SJSA1 (cell line): ENCODE measurements around the gene PPOX. TPM values are rescaled to one million over a fixed set of nuclear protein-coding genes. Genes with fewer than 3 reads are reported as not detected.
A peak's percentile ranks its signal among the peaks of the same experiment; 100 is the strongest.

Source experiments
- DNase-seq, 2 experiments: peaks; one replicate each; pipeline ENCODE4 v3.0.0-alpha.2; 2015 to 2020; ENCODE audit warnings: low spot score in 2 of 2, low read depth in 1 of 2
- H3K27ac ChIP-seq: fragments of 250-450 bp; sonication (Bioruptor Pico); 2 replicates; pipeline ENCODE4 v1.5.1; 2020; ENCODE audit warnings: mild to moderate bottlenecking, moderate library complexity
- H3K27me3 ChIP-seq: fragments of 250-450 bp; sonication (Bioruptor Pico); replicated peaks from 2 replicates; pipeline ENCODE4 v1.5.1; 2020; ENCODE audit warnings: mild to moderate bottlenecking, moderate library complexity
- H3K36me3 ChIP-seq: fragments of 250-450 bp; sonication (Bioruptor Pico); 2 replicates; pipeline ENCODE4 v1.5.1; 2020; ENCODE audit warnings: mild to moderate bottlenecking
- H3K4me1 ChIP-seq: fragments of 250-450 bp; sonication (Bioruptor Pico); replicated peaks from 2 replicates; pipeline ENCODE4 v1.6.1; 2021; ENCODE audit warnings: mild to moderate bottlenecking
- H3K4me3 ChIP-seq: fragments of 250-450 bp; sonication (Bioruptor Pico); 2 replicates; pipeline ENCODE4 v1.5.1; 2020; ENCODE audit warnings: mild to moderate bottlenecking
- H3K9me3 ChIP-seq: fragments of 250-450 bp; sonication (Bioruptor Pico); replicated peaks from 2 replicates; pipeline ENCODE4 v1.5.1; 2020; ENCODE audit warnings: mild to moderate bottlenecking
- total RNA-seq: library from RNA; depleted of rRNA; stranded (reverse); fragments of >200 nt; shearing (Covaris generic); gene quantifications from 2 replicates; pipeline ENCODE4 v1.2.3, GENCODE V29; 2014

Gene PPOX
- total RNA-seq, 1 experiment from 2014 or later = 8.9 TPM

- Histone ChIP-seq H3K27ac (no peak overlapping the region), H3K36me3 (no peaks in the 10 kb centered on the region), H3K4me3 (no peak overlapping the region), H3K4me1 (no peaks in the 10 kb centered on the region), H3K27me3 (no peaks in the 10 kb centered on the region), H3K9me3 (no peaks in the 10 kb centered on the region)
- DNase-seq = no peak
Observed at GRCh38 chr1:161191971-161192370, 25.7 kb downstream of the PPOX start.

- Histone ChIP-seq H3K27ac (no peak overlapping the region), H3K36me3 (no peaks in the 10 kb centered on the region)
Observed at GRCh38 chr1:161192476-161193465, 26.5 kb downstream of the PPOX start.

GRCh38 chr1:161193561-161194235, 27.5 kb downstream of the PPOX start:
- Histone ChIP-seq H3K4me1 (0 out of 2 replicates have a peak, but pooled peaks cover 4% of the 10 kb centered on the region), H3K27me3 (no peaks in the 10 kb centered on the region), H3K9me3 (no peaks in the 10 kb centered on the region), H3K36me3 (no peaks in the 10 kb centered on the region), H3K4me3 (no peak overlapping the region), H3K27ac (no peak overlapping the region)
- DNase-seq = no peak

More at GRCh38 chr1:161192476-161193465, 26.5 kb downstream of the PPOX start:
- H3K4me3 ChIP-seq = no peak overlapping the region
- H3K27me3 ChIP-seq = no peaks in the 10 kb centered on the region
- no peaks in the 10 kb centered on the region for H3K4me1 ChIP-seq
- H3K9me3 ChIP-seq = no peaks in the 10 kb centered on the region
- peak in 1 of 2 experiments; percentile 42 for DNase-seq

- no peaks in the 10 kb centered on the region for H3K9me3 ChIP-seq
- H3K4me3 ChIP-seq = no peak overlapping the region
- H3K4me1 ChIP-seq = 0 out of 2 replicates have a peak, but pooled peaks cover 4% of the 10 kb centered on the region
- no peaks in the 10 kb centered on the region for H3K36me3 ChIP-seq
- H3K27me3 ChIP-seq = no peaks in the 10 kb centered on the region
- no peak overlapping the region for H3K27ac ChIP-seq
- no peak for DNase-seq
Observed at GRCh38 chr1:161195171-161195570, 28.9 kb downstream of the PPOX start.

- peaks cover 11% of the 10 kb centered on the region for H3K4me1 ChIP-seq
- H3K27ac ChIP-seq = no peak overlapping the region
- no peaks in the 10 kb centered on the region for H3K9me3 ChIP-seq
- no peaks in the 10 kb centered on the region for H3K27me3 ChIP-seq
- DNase-seq = no peak
- no peak overlapping the region for H3K4me3 ChIP-seq
- no peaks in the 10 kb centered on the region for H3K36me3 ChIP-seq
Observed at GRCh38 chr1:161196111-161196510, 29.9 kb downstream of the PPOX start.

- Histone ChIP-seq H3K27ac (no peak overlapping the region), H3K36me3 (no peaks in the 10 kb centered on the region), H3K9me3 (no peaks in the 10 kb centered on the region), H3K4me1 (peaks cover 18% of the 10 kb centered on the region), H3K4me3 (no peak overlapping the region), H3K27me3 (no peaks in the 10 kb centered on the region)
- no peak for DNase-seq
Observed at GRCh38 chr1:161196521-161197451, 30.6 kb downstream of the PPOX start.

GRCh38 chr1:161197560-161198193, 31.5 kb downstream of the PPOX start:
- no peaks in the 10 kb centered on the region for H3K9me3 ChIP-seq
- H3K4me1 ChIP-seq = peaks cover 20% of the 10 kb centered on the region
- H3K27me3 ChIP-seq = no peaks in the 10 kb centered on the region
- no peak for DNase-seq
- H3K36me3 ChIP-seq = no peaks in the 10 kb centered on the region
- H3K27ac ChIP-seq = no peak overlapping the region
- no peak overlapping the region for H3K4me3 ChIP-seq

- H3K27ac ChIP-seq = no peak overlapping the region
- H3K27me3 ChIP-seq = no peaks in the 10 kb centered on the region
- peaks cover 25% of the 10 kb centered on the region for H3K4me1 ChIP-seq
- H3K9me3 ChIP-seq = no peaks in the 10 kb centered on the region
- DNase-seq = no peak
- H3K36me3 ChIP-seq = peaks cover under 1% of the 10 kb centered on the region
- H3K4me3 ChIP-seq = no peak overlapping the region
Observed at GRCh38 chr1:161198194-161198896, 32.1 kb downstream of the PPOX start.

GRCh38 chr1:161198897-161199431, 32.7 kb downstream of the PPOX start, which contains the start of gene ADAMTS4:
ADAMTS4 (minus strand) TSS chr1:161199054; CDS start chr1:161198627, 427 bp downstream.
- no peak for DNase-seq
- H3K9me3 ChIP-seq = no peaks in the 10 kb centered on the region
- H3K4me1 ChIP-seq = peaks cover 25% of the 10 kb centered on the region
- no peaks in the 10 kb centered on the region for H3K27me3 ChIP-seq
- H3K27ac ChIP-seq = no peak within 1 kb of the TSS
- no peak within 1 kb of the TSS for H3K4me3 ChIP-seq
- H3K36me3 ChIP-seq = peaks cover 7% of the 10 kb centered on the region

- H3K27me3 ChIP-seq = no peaks in the 10 kb centered on the region
- no peak overlapping the region for H3K27ac ChIP-seq
- no peak for DNase-seq
- H3K4me3 ChIP-seq = no peak overlapping the region
- H3K36me3 ChIP-seq = peaks cover 13% of the 10 kb centered on the region
- H3K4me1 ChIP-seq = peaks cover 25% of the 10 kb centered on the region
- no peaks in the 10 kb centered on the region for H3K9me3 ChIP-seq
Observed at GRCh38 chr1:161199506-161200139, 33.4 kb downstream of the PPOX start.

- Histone ChIP-seq H3K4me3 (no peak overlapping the region), H3K4me1 (peaks cover 25% of the 10 kb centered on the region), H3K27ac (no peak overlapping the region), H3K36me3 (peaks cover 17% of the 10 kb centered on the region), H3K9me3 (no peaks in the 10 kb centered on the region), H3K27me3 (no peaks in the 10 kb centered on the region)
- DNase-seq = no peak
Observed at GRCh38 chr1:161200421-161200991, 34.3 kb downstream of the PPOX start.
